Retina (tissue), 1 donor: Measurements from ENCODE around the gene CD68.
A peak's percentile ranks its signal among the peaks of the same experiment; 100 is the strongest.

Source experiments
- DNase-seq: peaks from one replicate; pipeline ENCODE4 v3.0.0-alpha.2; 2016

Gene CD68

DNA sequence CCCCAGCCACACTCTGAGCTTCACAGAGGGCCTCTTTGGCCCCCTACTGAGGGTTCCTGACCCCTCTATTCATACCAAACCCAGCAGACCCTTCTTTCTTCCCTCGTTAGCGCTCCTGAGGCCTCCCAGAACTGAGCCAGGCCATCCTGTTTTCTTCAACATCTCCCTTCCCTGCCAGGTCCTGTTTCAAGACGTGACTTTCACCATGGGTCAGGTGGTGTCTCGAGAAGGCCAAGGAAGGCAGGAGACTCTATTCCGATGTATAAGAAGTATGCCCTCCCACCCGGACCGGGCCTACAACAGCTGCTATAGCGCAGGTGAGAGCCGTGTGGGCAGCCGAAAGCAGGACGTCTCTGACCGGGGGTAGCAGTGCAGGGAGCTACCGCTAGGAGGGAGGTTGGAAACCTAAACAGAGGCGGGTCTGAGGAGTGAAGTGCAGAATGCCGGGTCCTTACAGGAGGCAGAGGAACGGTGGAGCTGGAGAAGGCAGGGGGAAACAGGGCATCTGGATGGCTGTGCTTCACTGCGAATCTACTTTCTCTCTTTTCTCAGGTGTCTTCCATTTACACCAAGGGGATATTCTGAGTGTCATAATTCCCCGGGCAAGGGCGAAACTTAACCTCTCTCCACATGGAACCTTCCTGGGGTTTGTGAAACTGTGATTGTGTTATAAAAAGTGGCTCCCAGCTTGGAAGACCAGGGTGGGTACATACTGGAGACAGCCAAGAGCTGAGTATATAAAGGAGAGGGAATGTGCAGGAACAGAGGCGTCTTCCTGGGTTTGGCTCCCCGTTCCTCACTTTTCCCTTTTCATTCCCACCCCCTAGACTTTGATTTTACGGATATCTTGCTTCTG lies 19.0 kb upstream of the CD68 start:
- peak; percentile 74 for DNase-seq

GRCh38 chr17:7561028-7561575 lies 18.3 kb upstream of the CD68 start:
- DNase-seq = peak; percentile 93

- peak; percentile 94 for DNase-seq
These were observed 17.7 kb upstream of the CD68 start, which contains the start of gene SENP3 for GRCh38 chr17:7561589-7562207. Gene SENP3, plus strand, starts transcription at chr17:7561919. Its CDS starts 1,158 bp downstream, at chr17:7563077.

DNA sequence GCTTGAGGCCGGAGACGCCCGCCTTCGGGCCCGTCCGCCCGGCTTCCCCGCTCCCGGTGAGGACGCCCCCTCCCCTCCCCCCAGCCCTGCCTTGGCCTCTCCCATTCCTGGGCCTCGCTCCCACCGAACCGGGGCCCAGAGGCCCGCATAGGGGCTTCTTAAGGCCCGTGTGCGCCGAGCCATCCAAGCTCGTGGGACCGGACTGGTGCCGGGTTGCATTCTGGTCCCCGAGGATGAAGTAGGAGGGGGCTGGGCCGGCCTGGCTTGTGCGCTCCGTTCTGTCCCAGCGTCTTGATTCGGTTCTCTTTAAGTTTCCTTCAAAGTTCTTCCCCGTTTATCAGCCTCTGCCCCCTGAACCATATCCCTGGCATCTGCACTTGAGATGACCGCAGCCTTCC lies 17.2 kb upstream of the CD68 start:
- DNase-seq = no peak

DNA sequence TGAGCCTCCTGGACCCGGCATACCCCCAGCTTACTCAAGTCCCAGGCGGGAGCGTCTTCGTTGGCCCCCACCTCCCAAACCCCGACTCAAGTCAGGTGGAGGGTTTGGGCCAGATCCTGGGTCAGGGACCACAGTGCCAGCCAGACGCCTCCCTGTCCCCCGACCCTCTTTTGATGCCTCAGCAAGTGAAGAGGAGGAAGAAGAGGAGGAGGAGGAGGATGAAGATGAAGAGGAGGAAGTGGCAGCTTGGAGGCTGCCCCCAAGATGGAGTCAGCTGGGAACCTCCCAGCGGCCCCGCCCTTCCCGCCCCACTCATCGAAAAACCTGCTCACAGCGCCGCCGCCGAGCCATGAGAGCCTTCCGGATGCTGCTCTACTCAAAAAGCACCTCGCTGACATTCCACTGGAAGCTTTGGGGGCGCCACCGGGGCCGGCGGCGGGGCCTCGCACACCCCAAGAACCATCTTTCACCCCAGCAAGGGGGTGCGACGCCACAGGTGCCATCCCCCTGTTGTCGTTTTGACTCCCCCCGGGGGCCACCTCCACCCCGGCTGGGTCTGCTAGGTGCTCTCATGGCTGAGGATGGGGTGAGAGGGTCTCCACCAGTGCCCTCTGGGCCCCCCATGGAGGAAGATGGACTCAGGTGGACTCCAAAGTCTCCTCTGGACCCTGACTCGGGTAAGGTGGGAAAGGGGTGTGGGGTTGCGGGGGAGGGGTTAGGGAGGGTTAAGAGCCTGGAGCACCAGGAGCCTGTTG lies 16.1 kb upstream of the CD68 start:
- no peak for DNase-seq

- no peak for DNase-seq
These were observed 9.9 kb upstream of the CD68 start for GRCh38 chr17:7569571-7569970.

GRCh38 chr17:7570351-7570750 lies 9.1 kb upstream of the CD68 start:
- no peak for DNase-seq

DNA sequence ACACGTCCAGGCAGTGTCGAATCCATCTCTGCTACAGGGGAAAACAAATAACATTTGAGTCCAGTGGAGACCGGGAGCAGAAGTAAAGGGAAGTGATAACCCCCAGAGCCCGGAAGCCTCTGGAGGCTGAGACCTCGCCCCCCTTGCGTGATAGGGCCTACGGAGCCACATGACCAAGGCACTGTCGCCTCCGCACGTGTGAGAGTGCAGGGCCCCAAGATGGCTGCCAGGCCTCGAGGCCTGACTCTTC lies 7.2 kb upstream of the CD68 start:
- DNase-seq = no peak

- peak; percentile 99 for DNase-seq
These were observed 6.7 kb upstream of the CD68 start for GRCh38 chr17:7572588-7573323.

- peak; percentile 80 for DNase-seq
These were observed 5.9 kb upstream of the CD68 start for GRCh38 chr17:7573324-7574080.

DNA sequence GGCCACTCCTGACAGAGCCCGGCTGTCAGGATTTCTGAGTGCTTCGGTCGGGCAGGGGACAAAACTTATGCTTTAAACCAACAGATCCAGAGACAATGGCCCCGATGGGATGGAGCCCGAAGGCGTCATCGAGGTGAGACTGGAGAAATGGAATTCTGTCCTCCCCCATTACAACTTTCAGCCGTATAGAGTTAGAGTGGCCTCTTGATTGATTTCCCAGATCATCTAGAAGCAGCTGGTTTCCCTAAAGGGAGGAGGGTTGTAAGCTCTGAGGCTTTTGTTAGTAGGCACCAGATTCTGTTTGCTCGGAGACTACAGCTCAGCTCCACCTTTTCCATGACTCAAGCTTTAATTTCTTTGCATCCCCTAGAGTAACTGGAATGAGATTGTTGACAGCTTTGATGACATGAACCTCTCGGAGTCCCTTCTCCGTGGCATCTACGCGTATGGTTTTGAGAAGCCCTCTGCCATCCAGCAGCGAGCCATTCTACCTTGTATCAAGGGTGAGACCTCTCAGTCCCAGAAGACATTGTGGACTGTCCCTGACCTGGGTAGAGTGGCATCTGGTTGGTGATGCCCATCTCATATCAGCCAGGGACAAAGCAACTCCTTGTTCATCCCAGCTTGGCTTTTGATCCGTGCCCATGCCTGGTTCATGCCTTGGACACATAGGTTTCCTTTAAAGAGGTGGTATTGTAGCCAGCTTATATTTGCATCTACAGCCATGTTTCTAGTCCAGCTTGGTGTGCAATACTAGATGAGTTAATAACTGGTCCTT lies 5.1 kb upstream of the CD68 start:
- DNase-seq = no peak

GRCh38 chr17:7575481-7575883 lies 4.0 kb upstream of the CD68 start:
- DNase-seq = no peak

DNA sequence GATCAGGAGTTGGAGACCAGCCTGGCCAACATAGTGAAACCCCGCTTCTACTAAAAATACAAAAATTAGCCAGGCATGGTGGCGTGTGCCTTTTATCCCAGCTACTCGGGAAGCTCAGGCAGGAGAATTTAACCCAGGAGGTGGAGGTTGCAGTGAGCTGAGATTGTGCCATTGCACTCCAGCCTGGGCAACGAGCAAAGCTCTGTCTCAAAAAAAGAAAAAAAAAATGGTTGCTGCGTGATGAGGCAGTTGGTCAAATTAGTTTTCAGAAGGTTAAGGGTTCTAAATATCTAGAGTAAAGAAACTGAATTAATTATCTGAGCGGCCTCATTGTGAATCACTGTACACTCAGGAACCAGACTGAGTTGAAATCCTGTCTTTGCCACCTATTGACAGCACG lies 3.5 kb upstream of the CD68 start:
- no peak for DNase-seq

- no peak for DNase-seq
These were observed 3.0 kb upstream of the CD68 start for GRCh38 chr17:7576432-7576937.

DNA sequence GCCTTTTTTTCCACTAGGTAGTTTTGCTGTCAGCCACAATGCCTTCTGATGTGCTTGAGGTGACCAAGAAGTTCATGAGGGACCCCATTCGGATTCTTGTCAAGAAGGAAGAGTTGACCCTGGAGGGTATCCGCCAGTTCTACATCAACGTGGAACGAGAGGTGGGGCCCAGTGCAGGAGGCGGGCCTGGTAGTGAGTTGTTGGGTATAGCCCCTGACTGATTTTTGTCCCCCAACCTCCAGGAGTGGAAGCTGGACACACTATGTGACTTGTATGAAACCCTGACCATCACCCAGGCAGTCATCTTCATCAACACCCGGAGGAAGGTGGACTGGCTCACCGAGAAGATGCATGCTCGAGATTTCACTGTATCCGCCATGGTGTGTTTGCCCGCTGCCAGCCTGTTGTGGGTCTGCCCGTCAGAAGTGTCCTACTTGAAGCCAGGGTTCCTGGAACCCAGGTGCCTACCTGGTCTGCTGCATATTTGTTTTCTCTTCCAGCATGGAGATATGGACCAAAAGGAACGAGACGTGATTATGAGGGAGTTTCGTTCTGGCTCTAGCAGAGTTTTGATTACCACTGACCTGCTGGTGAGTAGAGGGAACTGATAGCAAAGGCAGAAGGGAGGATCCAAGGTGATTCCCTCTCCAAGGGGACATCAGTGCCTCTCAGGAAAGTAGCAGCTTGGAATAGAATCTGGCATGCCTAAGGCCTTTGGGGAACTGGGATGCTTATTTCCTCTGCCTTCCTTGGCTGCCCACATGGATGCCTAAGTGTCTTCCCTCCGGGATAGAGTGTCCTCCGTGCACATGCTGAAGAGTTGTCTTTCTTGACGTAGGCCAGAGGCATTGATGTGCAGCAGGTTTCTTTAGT lies 1.9 kb upstream of the CD68 start:
- no peak for DNase-seq

DNA sequence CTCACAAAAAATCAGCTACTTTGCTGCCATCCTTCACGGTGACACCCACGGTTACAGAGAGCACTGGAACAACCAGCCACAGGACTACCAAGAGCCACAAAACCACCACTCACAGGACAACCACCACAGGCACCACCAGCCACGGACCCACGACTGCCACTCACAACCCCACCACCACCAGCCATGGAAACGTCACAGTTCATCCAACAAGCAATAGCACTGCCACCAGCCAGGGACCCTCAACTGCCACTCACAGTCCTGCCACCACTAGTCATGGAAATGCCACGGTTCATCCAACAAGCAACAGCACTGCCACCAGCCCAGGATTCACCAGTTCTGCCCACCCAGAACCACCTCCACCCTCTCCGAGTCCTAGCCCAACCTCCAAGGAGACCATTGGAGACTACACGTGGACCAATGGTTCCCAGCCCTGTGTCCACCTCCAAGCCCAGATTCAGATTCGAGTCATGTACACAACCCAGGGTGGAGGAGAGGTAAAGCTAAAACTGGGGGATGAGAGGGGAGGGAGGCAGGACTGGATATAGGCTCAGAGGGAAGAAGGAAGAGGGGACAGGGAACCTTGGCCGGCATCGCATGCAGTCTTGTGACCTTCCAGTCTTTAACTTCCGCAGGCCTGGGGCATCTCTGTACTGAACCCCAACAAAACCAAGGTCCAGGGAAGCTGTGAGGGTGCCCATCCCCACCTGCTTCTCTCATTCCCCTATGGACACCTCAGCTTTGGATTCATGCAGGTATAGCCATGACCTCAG lies 581 bp downstream of the CD68 start:
- no peak for DNase-seq

DNA sequence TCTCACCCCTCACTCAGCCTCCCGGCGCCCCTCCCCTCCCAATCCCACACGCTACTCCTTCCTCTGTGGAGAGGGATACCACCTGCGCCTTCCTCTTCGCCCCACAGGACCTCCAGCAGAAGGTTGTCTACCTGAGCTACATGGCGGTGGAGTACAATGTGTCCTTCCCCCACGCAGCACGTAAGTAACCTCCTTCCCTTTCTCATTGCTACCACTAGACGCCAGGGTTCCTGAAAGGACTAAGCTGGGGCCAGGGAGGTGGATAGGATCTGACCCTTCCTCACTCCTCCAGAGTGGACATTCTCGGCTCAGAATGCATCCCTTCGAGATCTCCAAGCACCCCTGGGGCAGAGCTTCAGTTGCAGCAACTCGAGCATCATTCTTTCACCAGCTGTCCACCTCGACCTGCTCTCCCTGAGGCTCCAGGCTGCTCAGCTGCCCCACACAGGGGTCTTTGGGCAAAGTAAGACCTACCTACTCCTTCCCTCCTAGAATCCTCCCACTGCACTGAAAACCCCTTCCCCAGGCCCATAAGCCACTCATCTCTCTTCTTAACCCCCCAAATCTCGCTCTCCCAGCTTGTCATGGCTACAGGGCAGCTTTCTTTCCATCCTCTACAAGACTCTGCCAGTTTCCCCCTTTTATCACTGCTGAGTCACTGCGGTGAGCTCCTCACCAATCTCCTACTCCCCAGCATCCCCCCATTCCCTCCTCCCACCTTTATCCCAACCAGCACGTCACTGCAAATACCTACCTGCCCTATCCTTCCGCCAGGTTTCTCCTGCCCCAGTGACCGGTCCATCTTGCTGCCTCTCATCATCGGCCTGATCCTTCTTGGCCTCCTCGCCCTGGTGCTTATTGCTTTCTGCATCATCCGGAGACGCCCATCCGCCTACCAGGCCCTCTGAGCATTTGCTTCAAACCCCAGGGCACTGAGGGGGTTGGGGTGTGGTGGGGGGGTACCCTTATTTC lies 1.5 kb downstream of the CD68 start:
- DNase-seq = no peak
